GM23338 (cell line): ENCODE results near the gene RFNG. TPM values are rescaled to one million over a fixed set of nuclear protein-coding genes. Genes with fewer than 3 reads are reported as not detected.

Source experiments
- ATAC-seq: fragments of 200-7000 bp; cut with Tn5 transposase; 3 replicates; pipeline ENCODE4 v1.9.1; 2020
- DNase-seq: peaks from one replicate; pipeline ENCODE4 v3.0.0-alpha.2; 2015; ENCODE audit warnings: low spot score
- H2AFZ ChIP-seq: fragments of 200-600 bp; sonication (generic); 2 replicates; pipeline ENCODE4 v1.8.0; 2016; ENCODE audit warnings: antibody characterized with exemption, mild to moderate bottlenecking, moderate library complexity
- H3F3A ChIP-seq: fragments of 200-600 bp; sonication (generic); replicated peaks from 2 replicates; pipeline ENCODE4 v1.8.0; 2017; ENCODE audit warnings: antibody characterized with exemption, mixed run types, low read depth
- H3K27ac ChIP-seq: fragments of 200-600 bp; sonication (generic); 2 replicates; pipeline ENCODE4 v1.6.1; 2016; ENCODE audit warnings: low read depth
- H3K27me3 ChIP-seq: fragments of 200-600 bp; sonication (generic); 2 replicates; pipeline ENCODE4 v1.8.0; 2016; ENCODE audit warnings: mild to moderate bottlenecking, mixed run types, moderate library complexity; ENCODE audit not compliant: insufficient read depth
- H3K36me3 ChIP-seq: fragments of 200-600 bp; sonication (generic); 2 replicates; pipeline ENCODE4 v1.8.0; 2016; ENCODE audit warnings: mild to moderate bottlenecking; ENCODE audit not compliant: insufficient read depth
- H3K4me1 ChIP-seq: fragments of 200-600 bp; sonication (generic); 2 replicates; pipeline ENCODE4 v1.8.0; 2016; ENCODE audit warnings: mild to moderate bottlenecking, moderate library complexity; ENCODE audit not compliant: insufficient read depth
- H3K4me2 ChIP-seq: fragments of 200-600 bp; sonication (generic); 2 replicates; pipeline ENCODE4 v1.7.1; 2017; ENCODE audit warnings: mixed run types
- H3K4me3 ChIP-seq: fragments of 200-600 bp; sonication (generic); 2 replicates; pipeline ENCODE4 v1.6.1; 2016; ENCODE audit warnings: mixed run types
- H3K79me2 ChIP-seq: fragments of 200-600 bp; sonication (generic); replicated peaks from 2 replicates; pipeline ENCODE4 v1.8.0; 2017; ENCODE audit warnings: mild to moderate bottlenecking; ENCODE audit not compliant: insufficient read depth
- H3K9me2 ChIP-seq: fragments of 200-600 bp; sonication (generic); 2 replicates; pipeline ENCODE4 v1.8.0; 2017; ENCODE audit not compliant: insufficient read depth
- H4K20me1 ChIP-seq: fragments of 200-600 bp; sonication (generic); replicated peaks from 2 replicates; pipeline ENCODE4 v1.8.0; 2017; ENCODE audit warnings: mild to moderate bottlenecking; ENCODE audit not compliant: insufficient read depth
- H3K27ac Mint-ChIP-seq: 2 replicates; pipeline ENCODE4 v1.8.0; 2020; ENCODE audit warnings: inconsistent platforms, mild to moderate bottlenecking, moderate library complexity, mixed read lengths
- H3K27me3 Mint-ChIP-seq: 3 replicates; pipeline ENCODE4 v1.8.0; 2022; ENCODE audit warnings: low read depth, mild to moderate bottlenecking, moderate library complexity, mixed read lengths, inconsistent platforms; ENCODE audit not compliant: insufficient read depth, poor library complexity
- H3K36me3 Mint-ChIP-seq: 3 replicates; pipeline ENCODE4 v1.8.0; 2021; ENCODE audit warnings: low read depth, mild to moderate bottlenecking, inconsistent platforms, moderate library complexity, mixed read lengths
- H3K4me1 Mint-ChIP-seq: 3 replicates; pipeline ENCODE4 v1.8.0; 2020; ENCODE audit warnings: mild to moderate bottlenecking, inconsistent platforms, mixed read lengths
- H3K4me3 Mint-ChIP-seq: 3 replicates; pipeline ENCODE4 v1.8.0; 2021; ENCODE audit warnings: moderate library complexity, mild to moderate bottlenecking, inconsistent platforms, mixed read lengths
- H3K9me3 Mint-ChIP-seq: 3 replicates; pipeline ENCODE4 v1.8.0; 2020; ENCODE audit warnings: moderate library complexity, mild to moderate bottlenecking, inconsistent platforms, mixed read lengths
- CREB1 ChIP-seq: fragments of 250-450 bp; sonication (Bioruptor Pico); IDR thresholded peaks from 2 replicates; pipeline ENCODE4 v1.5.0; 2020; ENCODE audit warnings: low read depth, mild to moderate bottlenecking, moderate library complexity
- CTCF ChIP-seq, 2 experiments: fragments of 200-600 bp in 1 of 2; sonication (generic) in 1 of 2; conservative IDR thresholded peaks; 2 replicates each; pipeline versions ENCODE4 v1.5.1 to v1.6.1; 2016 to 2017; ENCODE audit warnings: antibody characterized with exemption in 2 of 2, low read depth in 2 of 2, mild to moderate bottlenecking in 2 of 2, moderate library complexity in 1 of 2
- ETS1 ChIP-seq: IDR thresholded peaks from 2 replicates; pipeline ENCODE4 v1.6.1; 2016; ENCODE audit warnings: antibody characterized with exemption
- EZH2 ChIP-seq: fragments of 200-600 bp; sonication (generic); IDR thresholded peaks from one replicate; pipeline ENCODE4 v1.8.0; 2017; ENCODE audit warnings: antibody characterized with exemption, mild to moderate bottlenecking, low read depth; ENCODE audit not compliant: unreplicated experiment
- EZH2phosphoT487 ChIP-seq: fragments of 200-600 bp; sonication (generic); IDR thresholded peaks from one replicate; pipeline ENCODE4 v1.8.1; 2018; ENCODE audit warnings: antibody characterized with exemption; ENCODE audit not compliant: unreplicated experiment
- JUNB ChIP-seq: IDR thresholded peaks from one replicate; pipeline ENCODE4 v1.6.1; 2016; ENCODE audit warnings: antibody characterized with exemption; ENCODE audit not compliant: unreplicated experiment
- NANOG ChIP-seq: IDR thresholded peaks from 2 replicates; pipeline ENCODE4 v1.6.1; 2016; ENCODE audit warnings: antibody characterized with exemption, borderline replicate concordance
- POLR2AphosphoS5 ChIP-seq: IDR thresholded peaks from 2 replicates; pipeline ENCODE4 v1.6.1; 2016; ENCODE audit warnings: antibody characterized with exemption, low read depth
- REST ChIP-seq: IDR thresholded peaks from one replicate; pipeline ENCODE4 v1.6.1; 2018; ENCODE audit warnings: antibody characterized with exemption; ENCODE audit not compliant: unreplicated experiment
- STAT1 ChIP-seq: IDR thresholded peaks from one replicate; pipeline ENCODE4 v1.6.1; 2016; ENCODE audit warnings: antibody characterized with exemption; ENCODE audit not compliant: unreplicated experiment
- ZNF114 ChIP-seq: fragments of 250-450 bp; sonication (Bioruptor Pico); IDR thresholded peaks from 2 replicates; pipeline ENCODE4 v1.5.0; 2020; ENCODE audit warnings: mild to moderate bottlenecking, moderate library complexity
- ZNF331 ChIP-seq: fragments of 250-450 bp; sonication (Bioruptor Pico); IDR thresholded peaks from 2 replicates; pipeline ENCODE4 v1.5.0; 2020; ENCODE audit warnings: low read depth, mild to moderate bottlenecking, moderate library complexity
- polyA plus RNA-seq: library from polyadenylated mRNA; unstranded; fragments of >200 nt; fragmentation: Nextera tagmentation; extraction: Ambion mirVana; gene quantifications from 2 replicates; pipeline ENCODE4 v1.2.1, GENCODE V29; 2016
- total RNA-seq: library from RNA; depleted of rRNA; stranded (reverse); fragments of >200 nt; shearing (Covaris generic); gene quantifications from 2 replicates; pipeline ENCODE4 v1.2.3, GENCODE V29; 2014

RFNG gene
- total and polyA plus RNA-seq, 2 experiments from 2014 or later, result 18.0 to 44.7 TPM

GRCh38 chr17:82043507-82043906 is 8.1 kb downstream of the RFNG start:
- H4K20me1 ChIP-seq, result no peaks in the 10 kb centered on the region
- no peaks in the 10 kb centered on the region for H3K9me2 ChIP-seq
- no peaks in the 10 kb centered on the region for H3K4me1 ChIP-seq
- TF ChIP-seq POLR2AphosphoS5 (no peak), JUNB (no peak), EZH2phosphoT487 (no peak)
- no peak overlapping the region for H3K4me3 ChIP-seq
- H2AFZ ChIP-seq, result peak overlapping the region; percentile 59; the same call in 1 of the 2 replicates
- Mint-ChIP-seq H3K4me3 (no peak overlapping the region), H3K9me3 (no peaks in the 10 kb centered on the region; the same call in 2 of the 3 replicates), H3K27ac (no peak overlapping the region), H3K27me3 (peaks cover 15% of the 10 kb centered on the region), H3K36me3 (peaks cover 6% of the 10 kb centered on the region), H3K4me1 (peaks cover 17% of the 10 kb centered on the region)
- no peaks in the 10 kb centered on the region for H3K36me3 ChIP-seq
- no peaks in the 10 kb centered on the region for H3K27me3 ChIP-seq
- H3K27ac ChIP-seq, result no peak overlapping the region
- H3K4me2 ChIP-seq, result no peak overlapping the region
- DNase-seq (peak; percentile 69), ATAC-seq (peak; percentile 81)
- no peaks in the 10 kb centered on the region for H3F3A ChIP-seq
- no peaks in the 10 kb centered on the region for H3K79me2 ChIP-seq

GRCh38 chr17:82042649-82043048 is 9.0 kb downstream of the RFNG start:
- Histone ChIP-seq H3K4me2 (no peak overlapping the region), H3K9me2 (no peaks in the 10 kb centered on the region), H3K27me3 (no peaks in the 10 kb centered on the region), H3F3A (peaks cover 3% of the 10 kb centered on the region; the same call in 1 of the 2 replicates), H3K4me3 (no peak overlapping the region), H3K27ac (no peak overlapping the region), H4K20me1 (no peaks in the 10 kb centered on the region), H3K36me3 (no peaks in the 10 kb centered on the region), H2AFZ (no peak overlapping the region), H3K4me1 (no peaks in the 10 kb centered on the region), H3K79me2 (no peaks in the 10 kb centered on the region)
- H3K9me3 Mint-ChIP-seq, result no peaks in the 10 kb centered on the region; the same call in 2 of the 3 replicates
- peaks cover 4% of the 10 kb centered on the region for H3K36me3 Mint-ChIP-seq
- ATAC-seq (no peak), DNase-seq (no peak)
- H3K27me3 Mint-ChIP-seq, result peaks cover 14% of the 10 kb centered on the region
- peaks cover 21% of the 10 kb centered on the region for H3K4me1 Mint-ChIP-seq
- no peak overlapping the region for H3K27ac Mint-ChIP-seq
- H3K4me3 Mint-ChIP-seq, result no peak overlapping the region
- TF ChIP-seq STAT1 (no peak), ZNF331 (CRISPR knock-in tag) (no peak), ETS1 (no peak), EZH2phosphoT487 (no peak), EZH2 (no peak), CTCF (conservative IDR thresholded peaks at IDR 0.05; ENCODE audit: low read depth in 2 of 2) (no peak), NANOG (no peak), CREB1 (no peak), POLR2AphosphoS5 (no peak), REST (no peak), ZNF114 (no peak)
